Measurements from ENCODE around the gene HIVEP3.

GRCh38 chr1:41633764-41634163 lies 285.0 kb downstream of the HIVEP3 start:
- TF ChIP-seq CTCF (IDR thresholded peaks at IDR 0.05; ENCODE audit: insufficient read depth, low read depth, low read length) (no peak), EZH2 (IDR thresholded peaks at IDR 0.05; ENCODE audit: insufficient read depth, low read length) (no peak)

Measured in astrocyte (in vitro differentiated cells and primary cell).